ENCODE measurements around the gene ZCCHC3. TPM values are rescaled to one million over a fixed set of nuclear protein-coding genes. Genes with fewer than 3 reads are reported as not detected.

ZCCHC3 gene
- polyA plus RNA-seq, 3 donors, result 4.5 to 9.2 (median 5.6) TPM

DNA sequence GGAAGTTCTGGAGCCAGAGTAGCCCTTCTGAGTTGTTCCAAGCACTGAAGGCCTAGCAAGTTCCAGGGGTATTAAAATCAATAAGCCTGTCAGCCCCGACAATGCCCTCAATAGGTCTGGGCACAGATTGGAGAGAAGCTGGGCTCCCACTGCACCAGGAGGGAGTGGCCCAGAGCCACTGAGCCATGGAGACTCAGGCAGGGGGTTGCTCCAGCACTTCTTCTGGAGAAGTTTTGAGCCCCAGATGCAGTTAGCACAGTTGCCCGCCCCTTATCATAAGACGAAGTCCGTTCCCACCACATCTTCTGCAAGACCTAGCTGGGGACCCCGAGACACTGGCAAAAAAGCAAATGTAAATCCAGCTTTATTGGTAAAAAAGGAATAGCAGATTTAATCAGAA is 26.9 kb upstream of the ZCCHC3 start:
- no peak overlapping the region for H3K4me3 ChIP-seq (replicated peaks in 1 of 3; ENCODE audit: low read depth in 2 of 3, low read length in 3 of 3)
- H4K20me1 ChIP-seq (ENCODE audit: insufficient read depth, low read length), result no peaks in the 10 kb centered on the region
- intact Hi-C loops (cut with micrococcal nuclease), result no loop called here
- H3K27me3 ChIP-seq (ENCODE audit: control insufficient read depth in 2 of 2, insufficient read depth in 2 of 2, low read length in 2 of 2), result peaks cover 0 to 8% of the 10 kb centered on the region in 2 donors
- no peak for DNase-seq
- no peak overlapping the region for H3K4me2 ChIP-seq (replicated peaks; ENCODE audit: extremely low read depth, low read length, poor library complexity, severe bottlenecking)
- Mint-ChIP-seq H3K4me1 (peaks cover 8% of the 10 kb centered on the region), H3K36me3 (peaks cover 0 to under 1% of the 10 kb centered on the region in 2 donors), H3K9me3 (peaks cover 0 to 2% (median 0%) of the 10 kb centered on the region in 7 donors), H3K27me3 (ENCODE audit: low read depth in 3 of 3) (peaks cover 8 to 12% (median 11%) of the 10 kb centered on the region in 3 donors), H3K4me3 (no peak overlapping the region), H3K27ac (no peak overlapping the region)
- no peaks in the 10 kb centered on the region for H3K79me2 ChIP-seq (ENCODE audit: insufficient read depth, low read length)
- no peaks in the 10 kb centered on the region for H3K36me3 ChIP-seq (replicated peaks in 1 of 2; ENCODE audit: control insufficient read depth in 1 of 2, insufficient read depth in 2 of 2, low read length in 2 of 2)
- no peaks in the 10 kb centered on the region for H3K9me3 ChIP-seq (replicated peaks in 1 of 2; ENCODE audit: control insufficient read depth in 1 of 2, insufficient read depth in 1 of 2, low read length in 2 of 2)
- TF ChIP-seq, protein P1, sequence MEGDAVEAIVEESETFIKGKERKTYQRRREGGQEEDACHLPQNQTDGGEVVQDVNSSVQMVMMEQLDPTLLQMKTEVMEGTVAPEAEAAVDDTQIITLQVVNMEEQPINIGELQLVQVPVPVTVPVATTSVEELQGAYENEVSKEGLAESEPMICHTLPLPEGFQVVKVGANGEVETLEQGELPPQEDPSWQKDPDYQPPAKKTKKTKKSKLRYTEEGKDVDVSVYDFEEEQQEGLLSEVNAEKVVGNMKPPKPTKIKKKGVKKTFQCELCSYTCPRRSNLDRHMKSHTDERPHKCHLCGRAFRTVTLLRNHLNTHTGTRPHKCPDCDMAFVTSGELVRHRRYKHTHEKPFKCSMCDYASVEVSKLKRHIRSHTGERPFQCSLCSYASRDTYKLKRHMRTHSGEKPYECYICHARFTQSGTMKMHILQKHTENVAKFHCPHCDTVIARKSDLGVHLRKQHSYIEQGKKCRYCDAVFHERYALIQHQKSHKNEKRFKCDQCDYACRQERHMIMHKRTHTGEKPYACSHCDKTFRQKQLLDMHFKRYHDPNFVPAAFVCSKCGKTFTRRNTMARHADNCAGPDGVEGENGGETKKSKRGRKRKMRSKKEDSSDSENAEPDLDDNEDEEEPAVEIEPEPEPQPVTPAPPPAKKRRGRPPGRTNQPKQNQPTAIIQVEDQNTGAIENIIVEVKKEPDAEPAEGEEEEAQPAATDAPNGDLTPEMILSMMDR (IDR thresholded peaks at IDR 0.05), result no peak
- H2AFZ ChIP-seq (ENCODE audit: insufficient read depth, low read depth, low read length, poor library complexity, severe bottlenecking), result no peak overlapping the region
- 100% methylated on average over 2 of the region's 5 CpGs for WGBS (ENCODE audit: insufficient coverage)
- H3K27ac ChIP-seq (ENCODE audit: low read depth in 1 of 2, low read length in 2 of 2), result no peak overlapping the region
- H3K4me1 ChIP-seq (ENCODE audit: control insufficient read depth in 1 of 2, insufficient read depth in 2 of 2, low read length in 2 of 2), result peaks cover 6% of the 10 kb centered on the region in 2 donors
- no peak overlapping the region for H3K9ac ChIP-seq (ENCODE audit: insufficient read depth, low read length, poor library complexity, severe bottlenecking)

DNA sequence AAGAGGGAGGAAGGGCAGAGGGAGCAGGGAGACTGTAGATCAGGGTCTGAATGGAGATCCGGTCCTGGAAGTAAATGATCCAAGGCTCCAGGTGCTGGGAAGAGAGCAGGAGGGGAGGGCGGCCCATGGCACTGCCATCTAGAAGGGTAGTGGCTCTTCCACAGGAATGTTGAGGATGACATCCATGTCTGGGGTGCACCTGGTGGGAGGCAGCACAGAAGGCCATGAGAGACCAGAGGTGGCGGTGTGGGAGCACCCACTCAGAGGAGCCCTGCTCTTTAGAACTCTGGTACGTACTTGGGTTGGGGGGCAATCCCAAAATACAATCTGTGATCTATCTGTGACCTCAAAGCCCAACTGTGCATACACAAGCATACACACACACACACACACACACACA is 26.3 kb upstream of the ZCCHC3 start:
- no peak overlapping the region for H3K4me2 ChIP-seq (replicated peaks; ENCODE audit: extremely low read depth, low read length, poor library complexity, severe bottlenecking)
- Mint-ChIP-seq H3K4me1 (peaks cover 8% of the 10 kb centered on the region), H3K27ac (no peak overlapping the region), H3K9me3 (peaks cover 0 to 2% (median 0%) of the 10 kb centered on the region in 7 donors), H3K27me3 (ENCODE audit: low read depth in 3 of 3) (peaks cover 8 to 10% (median 8%) of the 10 kb centered on the region in 3 donors), H3K4me3 (no peak overlapping the region), H3K36me3 (peaks cover 1 to 6% of the 10 kb centered on the region in 2 donors)
- H3K9me3 ChIP-seq (replicated peaks in 1 of 2; ENCODE audit: control insufficient read depth in 1 of 2, insufficient read depth in 1 of 2, low read length in 2 of 2), result no peaks in the 10 kb centered on the region
- H3K27me3 ChIP-seq (ENCODE audit: control insufficient read depth in 2 of 2, insufficient read depth in 2 of 2, low read length in 2 of 2), result peaks cover 0 to 4% of the 10 kb centered on the region in 2 donors
- WGBS (ENCODE audit: insufficient coverage), result 96% methylated on average over 3 of the region's 4 CpGs
- TF ChIP-seq, protein P1 (IDR thresholded peaks at IDR 0.05), result no peak
- DNase-seq, result no peak
- peaks cover 6% of the 10 kb centered on the region in 2 donors for H3K4me1 ChIP-seq (ENCODE audit: control insufficient read depth in 1 of 2, insufficient read depth in 2 of 2, low read length in 2 of 2)
- intact Hi-C loops (cut with micrococcal nuclease), result no loop called here
- H3K36me3 ChIP-seq (replicated peaks in 1 of 2; ENCODE audit: control insufficient read depth in 1 of 2, insufficient read depth in 2 of 2, low read length in 2 of 2), result no peaks in the 10 kb centered on the region
- no peak overlapping the region for H3K27ac ChIP-seq (ENCODE audit: low read depth in 1 of 2, low read length in 2 of 2)
- H2AFZ ChIP-seq (ENCODE audit: insufficient read depth, low read depth, low read length, poor library complexity, severe bottlenecking), result no peak overlapping the region
- no peaks in the 10 kb centered on the region for H4K20me1 ChIP-seq (ENCODE audit: insufficient read depth, low read length)
- H3K4me3 ChIP-seq (replicated peaks in 1 of 3; ENCODE audit: low read depth in 2 of 3, low read length in 3 of 3), result no peak overlapping the region
- H3K79me2 ChIP-seq (ENCODE audit: insufficient read depth, low read length), result no peaks in the 10 kb centered on the region
- no peak overlapping the region for H3K9ac ChIP-seq (ENCODE audit: insufficient read depth, low read length, poor library complexity, severe bottlenecking)
